GM19468 (cell line): ENCODE data around the gene SUMO2.
"Not testable (repeated sequence)": the region's sequence is repeated elsewhere in the genome, so short reads cannot be mapped to it uniquely, and the experiment has no call there.

Experiments used
- ATAC-seq: cut with Tn5 transposase; IDR thresholded peaks from one replicate; pipeline ENCODE4 v1.9.1; 2021; ENCODE audit warnings: mild to moderate bottlenecking, moderate library complexity, moderate number of reproducible peaks; ENCODE audit not compliant: unreplicated experiment; ENCODE audit errors: extremely low read depth

Gene SUMO2

GRCh38 chr17:75183999-75184884, 1.5 kb upstream of the SUMO2 start:
- ATAC-seq = no peak

DNA sequence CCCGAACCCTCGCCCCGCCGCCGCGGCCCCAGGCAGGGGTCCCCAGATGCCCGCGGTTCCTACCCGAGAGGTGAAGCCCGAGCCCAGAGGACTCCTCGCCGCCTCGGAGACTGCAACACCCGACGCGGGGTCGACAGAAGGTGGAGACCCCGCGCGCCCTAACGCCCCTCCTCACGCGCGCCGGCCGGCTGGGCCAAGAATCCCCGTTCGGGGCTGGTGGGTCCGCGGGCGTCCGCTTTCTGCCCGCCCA, 515 bp downstream of the SUMO2 start:
- ATAC-seq = no peak

DNA sequence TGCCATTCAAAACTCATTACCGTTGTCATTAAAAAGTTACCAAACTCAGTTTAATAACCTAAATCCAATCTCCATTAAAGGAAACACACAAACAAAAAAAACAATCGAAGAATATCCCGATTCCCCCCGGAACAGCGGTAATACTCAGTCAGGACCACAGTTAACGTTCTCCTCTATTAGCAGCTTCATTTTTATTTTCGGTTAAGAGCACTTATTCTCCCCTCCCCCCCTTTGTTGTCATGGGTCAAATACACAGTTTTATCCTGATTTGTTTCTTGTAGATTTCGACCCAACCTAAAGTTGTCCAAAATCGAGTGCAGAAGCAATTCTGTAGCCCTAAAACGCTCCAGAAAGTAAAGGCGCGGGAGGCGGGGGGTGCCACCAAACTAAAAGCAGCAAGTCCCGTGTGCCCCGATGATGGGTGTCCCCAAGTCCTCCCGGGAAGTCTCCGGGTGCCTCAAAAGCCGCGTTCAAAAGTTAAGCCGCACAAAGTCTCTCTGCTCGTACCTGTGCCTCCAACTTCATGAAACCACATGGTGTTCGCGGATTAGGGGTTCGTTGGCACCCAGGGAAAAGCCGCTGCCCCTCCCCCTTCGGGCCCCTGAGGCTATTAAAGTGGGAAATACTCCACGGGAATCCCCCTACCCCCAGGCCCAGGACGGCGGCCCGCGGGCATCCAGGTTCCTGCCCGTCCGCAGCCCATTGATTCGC, 996 bp downstream of the SUMO2 start:
- ATAC-seq = no peak

GRCh38 chr17:75181110-75181509, 1.6 kb downstream of the SUMO2 start:
- no peak for ATAC-seq

DNA sequence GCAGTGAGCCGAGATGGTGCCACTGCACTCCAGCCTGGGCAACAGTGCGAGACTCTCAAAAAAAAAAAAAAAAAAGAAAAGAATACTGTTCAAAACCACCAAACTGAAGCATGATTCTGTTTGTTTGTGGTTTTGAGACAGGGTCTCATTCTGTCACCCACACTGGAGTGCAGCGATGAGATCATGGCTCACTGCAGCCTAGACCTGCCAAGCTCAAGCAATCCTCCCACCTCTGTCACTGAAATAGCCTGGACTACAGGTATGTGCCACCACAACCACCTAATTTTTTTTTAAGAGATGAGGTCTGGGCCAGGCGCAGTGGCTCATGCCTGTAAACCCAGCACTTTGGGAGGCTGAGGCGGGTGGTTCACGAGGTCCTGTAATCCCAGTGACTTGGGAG, 4.3 kb downstream of the SUMO2 start:
- no peak for ATAC-seq

GRCh38 chr17:75176625-75177024, 6.1 kb downstream of the SUMO2 start:
- no peak for ATAC-seq

DNA sequence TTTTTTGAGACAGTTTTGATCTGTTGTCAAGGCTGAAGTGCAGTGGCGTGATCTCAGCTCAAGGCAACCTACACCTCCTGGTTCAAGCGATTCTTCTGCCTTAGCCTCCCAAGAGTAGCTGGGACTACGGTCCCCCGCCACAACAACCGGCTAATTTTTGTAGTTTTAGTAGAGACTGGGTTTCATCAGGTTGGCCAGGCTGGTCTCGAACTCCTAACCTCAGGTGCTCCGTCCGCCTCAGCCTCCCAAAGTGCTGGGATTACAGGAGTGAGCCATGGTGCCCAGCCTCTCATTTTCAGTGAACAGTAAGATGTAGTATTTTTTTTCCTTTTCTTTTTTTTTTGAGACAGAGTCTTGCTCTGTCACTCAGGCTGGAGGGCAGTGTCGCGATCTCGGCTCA, 7.8 kb downstream of the SUMO2 start:
- no peak for ATAC-seq

- no peak for ATAC-seq
Observed at GRCh38 chr17:75173526-75173925, 9.2 kb downstream of the SUMO2 start.

DNA sequence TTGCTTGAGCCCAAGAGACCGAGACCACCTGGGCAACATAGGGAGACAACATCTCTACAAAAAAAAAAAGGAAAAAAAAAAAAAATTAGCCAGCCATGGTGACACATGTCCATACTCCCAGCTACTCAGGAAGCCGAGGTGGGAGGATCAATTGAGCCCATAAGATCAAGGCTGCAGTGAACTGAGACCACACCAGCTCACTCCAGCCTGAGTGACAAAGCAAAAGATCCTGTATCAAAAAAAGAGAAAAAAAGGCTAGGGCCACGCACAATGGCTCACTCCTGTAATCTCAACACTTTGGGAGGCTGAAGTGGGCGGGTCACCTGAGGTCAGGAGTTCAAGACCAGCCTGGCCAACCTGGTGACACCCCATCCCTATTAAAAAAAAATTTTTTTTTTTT, 13.8 kb downstream of the SUMO2 start:
- no peak for ATAC-seq

DNA sequence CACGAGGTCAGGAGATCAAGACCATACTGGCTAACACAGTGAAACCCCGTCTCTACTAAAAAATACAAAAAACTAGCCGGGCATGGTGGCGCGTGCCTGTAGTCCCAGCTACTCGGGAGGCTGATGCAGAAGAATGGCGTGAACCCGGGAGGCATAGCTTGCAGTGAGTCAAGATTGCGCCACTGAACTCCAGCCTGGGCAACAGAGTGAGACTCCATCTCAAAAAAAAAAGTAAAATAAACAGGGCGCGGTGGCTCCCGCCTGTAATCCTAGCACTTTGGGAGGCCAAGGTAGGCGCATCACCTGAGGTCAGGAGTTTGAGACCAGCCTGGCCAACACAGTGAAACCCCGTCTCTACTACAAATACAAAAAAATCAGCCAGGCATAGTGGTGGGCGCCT, 18.2 kb downstream of the SUMO2 start:
- not testable (repeated sequence) for ATAC-seq

DNA sequence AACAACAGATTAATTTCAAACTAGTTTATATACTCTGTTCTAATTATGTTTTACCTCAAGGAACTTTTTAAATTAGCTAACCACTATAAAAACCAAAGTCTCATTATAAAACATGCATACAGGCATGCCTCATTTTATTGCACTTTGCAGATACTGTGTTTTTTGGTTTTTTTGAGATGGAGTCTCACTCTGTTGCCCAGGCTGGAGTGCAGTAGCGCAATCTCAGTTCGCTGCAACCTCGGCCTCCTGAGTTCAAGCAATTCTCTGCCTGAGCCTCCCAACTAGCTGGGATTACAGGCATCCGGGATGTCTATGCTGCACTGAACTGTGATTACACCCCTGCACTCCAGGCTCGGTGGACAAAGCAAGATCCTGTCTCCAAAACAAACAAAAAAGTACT, 19.7 kb downstream of the SUMO2 start:
- no peak for ATAC-seq

DNA sequence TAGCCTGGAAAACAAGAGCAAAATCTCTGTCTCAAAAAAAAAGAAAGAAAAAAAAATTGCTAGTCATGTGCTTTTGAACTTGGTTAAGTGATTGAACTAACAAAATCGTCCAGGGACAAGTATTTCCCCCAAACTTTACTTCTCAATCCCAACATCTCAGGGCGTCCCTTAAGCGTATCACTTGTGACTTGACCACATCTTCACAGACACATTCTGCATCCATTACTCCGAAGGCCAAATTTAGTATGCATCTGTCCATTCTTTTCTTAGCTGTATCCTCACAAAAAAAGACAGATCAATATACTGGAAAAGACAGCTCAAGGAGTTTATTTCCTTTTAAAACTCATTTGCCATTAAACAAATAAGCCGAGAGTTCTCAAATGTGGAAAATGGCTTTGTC, 22.5 kb downstream of the SUMO2 start:
- ATAC-seq = no peak

- no peak for ATAC-seq
Observed at GRCh38 chr17:75159196-75160031, 23.3 kb downstream of the SUMO2 start.

DNA sequence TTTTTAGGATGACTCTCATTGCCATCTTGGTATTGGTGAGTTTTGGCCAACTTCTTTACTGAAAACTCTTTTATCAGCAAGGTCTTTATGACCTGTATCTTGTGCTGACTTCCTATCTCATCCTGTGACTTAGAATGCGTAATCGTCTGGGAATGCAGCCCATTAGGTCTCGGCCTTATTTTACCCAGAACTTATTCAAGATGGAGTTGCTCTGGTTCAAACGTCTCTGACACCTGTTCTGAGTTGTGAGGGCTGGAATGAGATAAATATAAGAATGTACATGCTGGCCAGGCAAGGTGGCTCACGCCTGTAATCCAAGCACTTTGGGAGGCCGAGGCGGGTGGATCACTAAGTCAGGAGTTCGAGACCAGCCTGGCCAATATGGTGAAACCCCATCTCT, 24.3 kb downstream of the SUMO2 start:
- ATAC-seq = not testable (repeated sequence)

DNA sequence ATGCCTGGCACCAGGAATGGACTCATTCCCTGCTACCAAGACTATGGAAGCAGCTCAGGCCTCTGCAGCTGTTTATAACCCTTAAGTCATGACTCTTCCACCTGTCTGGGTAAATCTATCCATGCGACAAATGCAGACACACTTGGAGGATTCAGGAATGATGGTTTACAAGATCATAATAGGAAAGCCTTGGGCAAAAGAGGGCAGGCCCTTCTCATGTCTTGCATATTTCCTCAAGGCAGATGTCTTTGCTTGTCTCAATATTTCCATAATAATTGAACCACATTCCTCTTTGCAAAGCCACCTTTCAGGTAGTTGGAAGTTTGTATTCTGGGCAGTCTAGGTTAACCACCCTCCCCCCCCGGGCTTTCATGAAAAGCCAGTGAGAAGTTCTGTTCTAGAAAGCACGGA, 27.6 kb downstream of the SUMO2 start:
- ATAC-seq = no peak

DNA sequence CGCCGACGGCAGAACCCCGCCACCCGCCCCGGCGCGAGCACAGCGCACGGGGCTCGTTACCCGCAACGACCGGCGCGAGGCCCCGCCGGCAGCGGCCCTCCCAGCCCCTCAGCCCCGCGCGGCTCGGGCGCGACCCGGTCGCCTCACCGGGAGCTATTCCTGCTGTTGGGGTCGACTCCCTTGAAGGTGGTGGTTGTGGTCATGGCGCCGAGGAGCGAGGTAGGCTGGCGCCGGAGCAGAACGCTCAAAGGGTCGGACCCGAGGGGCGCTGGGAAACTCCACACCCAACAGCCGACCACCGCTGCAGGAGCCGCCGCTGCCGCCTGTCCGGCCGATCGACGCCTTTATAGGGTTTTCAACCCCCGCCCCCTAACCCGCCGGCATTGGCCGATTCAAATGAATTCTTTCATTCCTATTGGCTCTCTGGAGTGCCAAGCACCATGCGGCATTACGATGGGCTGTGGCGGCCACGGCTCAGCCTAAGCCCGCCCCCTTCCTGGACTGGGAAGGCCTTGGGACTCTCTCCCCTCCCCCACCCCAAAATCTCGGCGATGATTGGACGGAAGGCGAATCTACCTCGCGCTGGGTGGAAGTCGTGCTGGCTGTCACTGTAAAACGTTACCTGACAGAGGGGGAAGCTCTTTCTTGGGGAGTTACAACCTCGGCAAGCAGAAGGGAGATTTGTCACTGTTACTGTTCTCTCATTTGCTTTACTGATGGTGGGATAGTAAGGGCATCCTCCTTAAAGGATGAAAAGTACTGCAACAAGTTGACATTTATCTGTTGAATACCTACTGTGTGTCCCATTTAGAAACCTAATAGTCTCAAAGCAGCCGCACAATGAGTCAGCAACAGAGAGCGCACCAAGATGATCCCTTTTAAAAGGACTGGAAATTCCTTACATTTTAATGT, 28.3 kb downstream of the SUMO2 start, which contains the start of gene JPT1:
TSS of gene JPT1 (minus strand) at position 318 of the 912 bp plus-strand sequence. CDS start at position 203, 115 bp downstream.
- peak; percentile 82 for ATAC-seq

DNA sequence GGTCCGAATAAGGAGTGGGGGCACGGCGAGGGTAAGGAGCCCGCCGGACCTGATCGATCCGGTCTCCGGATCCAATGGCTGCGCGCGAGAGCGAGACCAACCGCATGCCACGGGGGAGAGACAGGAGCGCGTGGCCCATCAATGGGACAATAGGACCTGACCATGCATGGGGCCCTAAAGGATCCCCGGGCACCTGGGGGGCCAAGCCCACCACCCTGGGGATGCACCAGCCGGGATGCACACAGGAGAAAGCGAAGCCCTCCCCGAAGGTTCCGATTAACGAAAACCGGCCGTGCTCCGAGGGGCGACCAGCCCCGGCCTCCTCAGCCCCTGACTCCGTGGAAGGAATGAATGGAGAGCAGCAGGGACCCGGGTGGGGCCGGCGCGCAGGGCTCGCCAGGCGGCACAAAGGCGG, 29.0 kb downstream of the SUMO2 start:
- peak; percentile 5 for ATAC-seq

GRCh38 chr17:75152922-75153779, 29.6 kb downstream of the SUMO2 start:
- no peak for ATAC-seq

- no peak for ATAC-seq
Observed at GRCh38 chr17:75152523-75152921, 30.2 kb downstream of the SUMO2 start.
